Bladder microvascular endothelial cell (primary cell): Measurements from ENCODE around the gene ZNF197. TPM values are rescaled to one million over a fixed set of nuclear protein-coding genes. Genes with fewer than 3 reads are reported as not detected.

Experiments used
- total RNA-seq: library from RNA; depleted of rRNA; stranded (reverse); fragments of >200 nt; gene quantifications from 2 replicates; pipeline ENCODE4 v1.2.3, GENCODE V29; 2014

ZNF197 gene
- total RNA-seq, result 7.1 and 9.8 TPM in 2 replicates

DNA sequence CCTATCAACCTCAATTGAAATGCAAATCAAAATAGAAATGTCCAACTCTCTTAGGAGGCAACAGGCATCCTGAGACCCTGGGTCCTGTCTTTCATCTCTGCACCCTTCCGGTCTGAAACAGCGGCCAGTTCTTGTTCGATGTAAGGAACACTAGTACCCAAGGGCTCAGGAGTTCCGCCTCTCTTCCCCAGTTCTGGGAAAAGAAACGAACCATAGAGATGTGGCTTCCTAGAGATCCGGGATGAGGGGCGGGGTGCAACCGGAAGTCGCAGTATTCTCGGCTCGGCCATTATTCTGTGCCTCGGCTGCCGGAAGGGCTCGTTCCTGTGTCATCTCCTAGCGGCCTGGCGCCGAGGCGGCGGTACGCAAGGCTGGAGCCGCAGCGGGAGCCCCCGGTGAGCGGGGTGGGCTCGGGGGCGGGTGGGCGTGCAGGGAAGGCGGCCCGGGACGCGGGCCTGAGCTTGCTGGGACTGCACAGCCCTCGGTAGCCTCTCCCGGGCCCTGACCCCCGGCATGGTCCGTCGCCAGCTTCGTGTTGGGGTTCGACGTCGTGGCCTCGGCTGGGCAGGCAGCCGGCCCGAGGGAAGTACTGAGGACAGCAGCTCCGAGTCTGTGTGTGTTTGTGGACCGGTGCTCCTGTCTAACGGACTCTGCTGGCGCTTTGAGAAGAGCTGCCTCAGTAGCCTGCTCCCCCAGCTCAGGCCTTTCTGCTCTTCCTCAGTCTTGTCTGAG lies at the start of gene ZNF197:
Gene ZNF197, plus strand, starts transcription at position 288 of the 732 bp plus-strand sequence. CDS start 4,119 bp downstream, outside the sequence.

DNA sequence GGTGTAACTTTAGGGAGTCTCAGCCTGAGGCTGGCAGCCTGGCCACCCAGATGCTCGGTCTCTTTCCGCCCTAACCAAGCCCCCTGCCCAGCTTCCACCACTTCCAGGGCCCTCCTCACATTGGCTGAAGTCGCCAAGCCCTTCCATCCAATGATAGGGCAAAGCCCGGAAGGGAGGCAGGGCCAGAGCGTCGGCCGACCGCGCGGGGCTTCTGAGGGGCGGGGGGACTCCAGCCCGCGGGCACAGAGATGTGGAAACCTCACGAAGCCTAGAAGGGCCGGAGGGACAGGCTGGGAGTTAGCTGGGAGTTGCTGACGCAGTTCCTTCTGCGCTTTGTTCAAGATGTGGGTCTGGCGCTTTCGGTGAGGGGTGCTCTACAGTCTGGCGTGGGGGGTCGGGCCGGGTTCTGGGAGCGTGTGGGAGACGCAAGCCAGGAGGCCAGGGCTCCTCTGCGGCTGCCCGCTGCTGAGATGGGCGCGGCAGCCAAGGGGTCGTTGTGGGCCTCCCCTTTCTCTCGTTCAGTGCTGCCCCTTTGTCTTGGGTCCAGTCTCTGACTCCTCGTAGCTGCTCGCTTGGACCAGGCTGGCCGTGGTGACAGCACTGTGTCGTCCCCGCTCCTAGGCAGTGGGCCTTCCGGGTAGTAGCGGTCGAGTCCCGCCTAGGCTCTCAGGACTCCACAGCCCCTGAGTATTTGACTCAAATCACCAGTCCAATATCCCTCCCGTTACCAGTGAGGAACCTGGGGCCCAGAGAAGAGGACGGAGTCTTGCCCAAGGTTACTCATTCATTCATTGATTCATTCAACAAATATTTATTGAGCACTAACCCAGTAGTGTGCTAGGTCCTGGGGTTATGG lies 40.0 kb upstream of the ZNF197 start, which contains the start of gene ZNF660:
Gene ZNF660, plus strand, starts transcription at position 319 of the 856 bp plus-strand sequence. CDS start 9,230 bp downstream, outside the sequence.

DNA sequence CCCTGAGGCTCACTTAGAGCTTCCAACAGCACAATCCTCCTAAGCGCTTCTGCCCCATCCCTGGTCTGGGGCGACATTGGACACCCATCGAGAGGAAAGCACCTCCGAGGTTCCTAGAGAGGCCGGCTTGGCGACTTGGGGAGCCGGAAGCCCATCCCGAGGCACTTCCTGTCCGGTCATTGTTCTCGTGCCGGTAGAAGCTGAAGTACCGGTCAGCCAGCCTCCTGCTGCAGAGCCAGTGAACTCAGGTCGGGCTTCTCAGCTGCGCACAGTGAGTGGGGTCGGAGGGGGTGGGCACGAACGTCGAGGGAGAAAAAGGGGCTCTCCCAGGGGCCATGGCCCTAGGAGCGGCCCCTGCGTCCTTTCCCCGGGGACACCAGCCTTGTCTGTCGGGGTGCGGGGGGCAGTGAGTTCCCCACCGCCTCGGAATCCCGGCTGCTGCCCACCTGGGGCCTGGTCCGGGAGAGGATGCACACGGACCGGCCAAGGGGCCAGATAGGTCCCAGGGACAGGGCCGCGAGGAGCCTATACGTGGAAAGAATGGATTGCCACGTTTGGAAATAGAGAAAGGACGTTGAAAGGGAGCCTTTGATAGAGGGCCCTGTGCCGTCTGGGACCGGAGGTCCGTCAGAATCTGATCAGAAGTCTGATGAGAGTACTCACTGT lies 23.9 kb downstream of the ZNF197 start, which contains the start of gene ZNF35:
Gene ZNF35, plus strand, starts transcription at position 169 of the 666 bp plus-strand sequence. CDS start 2,336 bp downstream, outside the sequence.

Other genes starting within 250 kb of the ZNF197 start
- gene ZNF445, start 147.4 kb upstream of the ZNF197 start, total RNA-seq, result 3.7 and 13.7 TPM in 2 replicates
- 1.3 and 1.6 TPM in 2 replicates for gene ZKSCAN7, start 69.8 kb upstream of the ZNF197 start, total RNA-seq
- 0.49 and 2.0 TPM in 2 replicates for gene ZNF660, start 40.1 kb upstream of the ZNF197 start, total RNA-seq
- 9.2 and 15.6 TPM in 2 replicates for gene ZNF35, start 23.7 kb downstream of the ZNF197 start, total RNA-seq
- gene ZNF502, start 87.6 kb downstream of the ZNF197 start, total RNA-seq, result 2.3 and 4.8 TPM in 2 replicates
- 4.4 and 5.3 TPM in 2 replicates for gene ZNF501, start 104.6 kb downstream of the ZNF197 start, total RNA-seq
- gene KIAA1143, start 136.6 kb downstream of the ZNF197 start, total RNA-seq, result 10.8 and 18.6 TPM in 2 replicates
- gene KIF15, start 136.8 kb downstream of the ZNF197 start, total RNA-seq, result 7.9 and 11.8 TPM in 2 replicates
- gene TMEM42, start 236.9 kb downstream of the ZNF197 start, total RNA-seq, result 9.4 and 10.4 TPM in 2 replicates
- gene TGM4, start 249.6 kb downstream of the ZNF197 start, total RNA-seq, result 0.06 TPM in 1 of 2 replicates, not detected in the other